Prostate gland (tissue), 2 donors: ENCODE measurements around the gene GSC.
A peak's percentile ranks its signal among the peaks of the same experiment; 100 is the strongest.

Experiments used
- POLR2A ChIP-seq: fragments of 450-650 bp; IDR thresholded peaks from one replicate; pipeline ENCODE4 v1.6.1; 2016; ENCODE audit warnings: antibody characterized with exemption, mild to moderate bottlenecking
- POLR2AphosphoS5 ChIP-seq: sonication (generic); formaldehyde crosslinking; IDR thresholded peaks from one replicate; pipeline ENCODE4 v1.6.1; 2017; ENCODE audit warnings: antibody characterized with exemption
- TF ChIP-seq, protein P1 (sequence below), 4 experiments: fragments of 200-600 bp in 2 of 4; fragments of 450-650 bp in 2 of 4; sonication (generic) in 2 of 4; IDR thresholded peaks; 1 replicate in 3 of 4; 2 replicates in 1 of 4; pipeline ENCODE4 v1.5.1; 2016 to 2019; ENCODE audit warnings: antibody characterized with exemption in 4 of 4, mild to moderate bottlenecking in 2 of 4, moderate library complexity in 2 of 4

DNA sequence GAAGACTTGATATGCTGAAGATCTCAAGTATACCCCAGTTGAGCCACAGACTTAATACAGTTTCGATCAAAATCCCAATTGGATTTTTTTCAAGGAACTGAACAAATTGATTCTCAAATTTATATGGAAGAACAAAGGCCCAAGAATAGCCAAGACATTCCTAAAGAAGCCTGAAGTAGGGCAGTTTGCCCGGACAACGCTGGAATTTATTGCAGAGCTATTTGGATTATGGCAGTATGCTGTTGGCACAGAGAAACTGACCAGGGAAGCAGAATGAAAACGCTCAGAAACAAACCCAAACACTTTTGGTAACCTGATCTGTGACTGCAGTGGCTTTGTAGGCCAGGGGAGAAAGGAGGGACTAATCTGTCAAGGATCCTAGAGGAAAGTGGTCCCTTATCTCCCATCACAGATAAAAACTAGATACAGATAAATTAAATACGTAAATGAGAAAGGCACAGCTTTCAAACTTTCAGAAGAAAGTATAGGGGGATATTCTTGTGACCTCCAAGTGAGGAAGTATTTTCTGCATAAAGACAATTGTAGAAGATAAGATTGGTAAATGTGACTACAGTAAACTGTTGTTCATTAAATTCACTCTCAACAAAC is 35.9 kb upstream of the GSC start:
- TF ChIP-seq POLR2A, result no peak
- TF ChIP-seq, protein P1, sequence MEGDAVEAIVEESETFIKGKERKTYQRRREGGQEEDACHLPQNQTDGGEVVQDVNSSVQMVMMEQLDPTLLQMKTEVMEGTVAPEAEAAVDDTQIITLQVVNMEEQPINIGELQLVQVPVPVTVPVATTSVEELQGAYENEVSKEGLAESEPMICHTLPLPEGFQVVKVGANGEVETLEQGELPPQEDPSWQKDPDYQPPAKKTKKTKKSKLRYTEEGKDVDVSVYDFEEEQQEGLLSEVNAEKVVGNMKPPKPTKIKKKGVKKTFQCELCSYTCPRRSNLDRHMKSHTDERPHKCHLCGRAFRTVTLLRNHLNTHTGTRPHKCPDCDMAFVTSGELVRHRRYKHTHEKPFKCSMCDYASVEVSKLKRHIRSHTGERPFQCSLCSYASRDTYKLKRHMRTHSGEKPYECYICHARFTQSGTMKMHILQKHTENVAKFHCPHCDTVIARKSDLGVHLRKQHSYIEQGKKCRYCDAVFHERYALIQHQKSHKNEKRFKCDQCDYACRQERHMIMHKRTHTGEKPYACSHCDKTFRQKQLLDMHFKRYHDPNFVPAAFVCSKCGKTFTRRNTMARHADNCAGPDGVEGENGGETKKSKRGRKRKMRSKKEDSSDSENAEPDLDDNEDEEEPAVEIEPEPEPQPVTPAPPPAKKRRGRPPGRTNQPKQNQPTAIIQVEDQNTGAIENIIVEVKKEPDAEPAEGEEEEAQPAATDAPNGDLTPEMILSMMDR (IDR thresholded peaks at IDR 0.05), result no peak
- peak; percentile 72 for TF ChIP-seq POLR2AphosphoS5
